HG03139 (cell line): ENCODE data around the gene GRIK5.

ENCODE experiments used
- ATAC-seq: cut with Tn5 transposase; IDR thresholded peaks from one replicate; pipeline ENCODE4 v1.9.1; 2021; ENCODE audit not compliant: unreplicated experiment

GRIK5 gene

GRCh38 chr19:42095142-42095813, 25.3 kb upstream of the GRIK5 start:
- ATAC-seq, result no peak

- no peak for ATAC-seq
These were observed 23.9 kb upstream of the GRIK5 start for GRCh38 chr19:42093926-42094325.

- ATAC-seq, result no peak
These were observed 23.5 kb upstream of the GRIK5 start for GRCh38 chr19:42093505-42093904.

GRCh38 chr19:42092350-42092749, 22.3 kb upstream of the GRIK5 start:
- ATAC-seq, result no peak

GRCh38 chr19:42091742-42092141, 21.7 kb upstream of the GRIK5 start:
- ATAC-seq, result no peak

- no peak for ATAC-seq
These were observed 21.3 kb upstream of the GRIK5 start for GRCh38 chr19:42091300-42091699.

- ATAC-seq, result no peak
These were observed 20.7 kb upstream of the GRIK5 start for GRCh38 chr19:42090672-42091071.

GRCh38 chr19:42089772-42090171, 19.8 kb upstream of the GRIK5 start:
- no peak for ATAC-seq

- ATAC-seq, result no peak
These were observed 19.3 kb upstream of the GRIK5 start for GRCh38 chr19:42089191-42089750.

- ATAC-seq, result no peak
These were observed 18.6 kb upstream of the GRIK5 start for GRCh38 chr19:42088471-42089190.

GRCh38 chr19:42086770-42087550, 17.0 kb upstream of the GRIK5 start:
- no peak for ATAC-seq

GRCh38 chr19:42086188-42086736, 16.3 kb upstream of the GRIK5 start:
- no peak for ATAC-seq

GRCh38 chr19:42083537-42083936, 13.5 kb upstream of the GRIK5 start:
- ATAC-seq, result no peak

GRCh38 chr19:42081584-42082203, 11.7 kb upstream of the GRIK5 start:
- no peak for ATAC-seq

GRCh38 chr19:42080764-42081375, 10.9 kb upstream of the GRIK5 start:
- no peak for ATAC-seq

- ATAC-seq, result no peak
These were observed 10.1 kb upstream of the GRIK5 start for GRCh38 chr19:42079886-42080763.

GRCh38 chr19:42079276-42079669, 9.3 kb upstream of the GRIK5 start:
- ATAC-seq, result no peak

- ATAC-seq, result no peak
These were observed 8.7 kb upstream of the GRIK5 start for GRCh38 chr19:42078538-42079275.

GRCh38 chr19:42078058-42078457, 8.1 kb upstream of the GRIK5 start:
- no peak for ATAC-seq
